Esophagus (tissue), 2 donors: ENCODE measurements around the gene CDYL. TPM values are rescaled to one million over a fixed set of nuclear protein-coding genes. Genes with fewer than 3 reads are reported as not detected.

Source experiments
- H3K27ac ChIP-seq, 2 donors: one replicate each; pipeline ENCODE4 v1.5.1; 2013; ENCODE audit warnings: low read depth in 2 of 2, mild to moderate bottlenecking in 2 of 2, inconsistent platforms in 1 of 2, low read length in 1 of 2, moderate library complexity in 1 of 2
- H3K27me3 ChIP-seq, 2 donors: one replicate each; pipeline ENCODE4 v1.6.1; 2013; ENCODE audit warnings: low read length in 2 of 2, control low read depth in 1 of 2, mild to moderate bottlenecking in 1 of 2; ENCODE audit not compliant: insufficient read depth in 2 of 2, control insufficient read depth in 1 of 2
- H3K36me3 ChIP-seq, 2 donors: one replicate each; pipeline ENCODE4 v1.6.1; 2013; ENCODE audit warnings: low read length in 1 of 2; ENCODE audit not compliant: control insufficient read depth in 2 of 2, insufficient read depth in 2 of 2
- H3K4me1 ChIP-seq, 2 donors: one replicate each; pipeline ENCODE4 v1.6.1; 2013; ENCODE audit warnings: low read length in 1 of 2; ENCODE audit not compliant: control insufficient read depth in 2 of 2, insufficient read depth in 2 of 2
- H3K4me3 ChIP-seq, 2 donors: one replicate each; pipeline ENCODE4 v1.5.1; 2013; ENCODE audit warnings: low read length in 2 of 2, mild to moderate bottlenecking in 2 of 2, low read depth in 1 of 2, moderate library complexity in 1 of 2
- H3K9me3 ChIP-seq, 2 donors: one replicate each; pipeline ENCODE4 v1.6.1; 2013; ENCODE audit warnings: mild to moderate bottlenecking in 2 of 2, low read depth in 1 of 2, low read length in 1 of 2, moderate library complexity in 1 of 2; ENCODE audit not compliant: control insufficient read depth in 2 of 2, insufficient read depth in 1 of 2
- WGBS, 2 donors: extraction: QIAGEN DNeasy Blood & Tissue Kit; methylation state at CpG; one replicate each; pipeline ENCODE4 v1.1.7; 2013; 5-methylcytosine and 5-hydroxymethylcytosine counted together
- polyA plus RNA-seq, 2 donors: library from polyadenylated mRNA; stranded (reverse); fragments of 200-250 nt; gene quantifications; one replicate each; pipeline ENCODE4 v1.2.3, GENCODE V29; 2013
- donor health status: healthy with polysubstance abuse.
- donor health status: Bipolar disorder and iron deficiency.

The CDYL gene
- polyA plus RNA-seq, 2 donors: 9.0 to 10.5 TPM

DNA sequence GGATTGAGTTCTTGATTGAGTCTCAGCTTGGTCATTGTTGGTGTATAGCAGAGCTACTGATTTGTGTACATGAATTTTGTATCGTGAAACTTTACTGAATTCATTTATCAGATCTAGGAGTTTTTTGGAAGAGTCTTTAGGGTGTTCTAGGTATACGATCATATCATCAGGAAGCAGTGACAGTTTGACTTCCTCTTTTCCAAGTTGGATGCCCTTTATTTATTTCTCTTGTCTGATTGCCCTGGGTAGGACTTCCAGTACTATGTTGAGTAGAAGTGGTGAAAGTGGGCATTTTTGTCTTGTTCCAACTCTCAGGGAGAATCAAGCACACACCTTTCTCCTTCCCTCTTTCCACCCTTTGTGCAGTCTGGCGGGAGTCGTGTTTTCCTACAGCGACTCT lies 201.3 kb downstream of the CDYL start:
- Histone ChIP-seq H3K4me1 (no peaks in the 10 kb centered on the region), H3K4me3 (no peak overlapping the region)
- WGBS, 2 donors: 69 to 77% methylated on average over 5 of the region's 5 CpGs

GRCh38 chr6:4979426-4979825 lies 203.2 kb downstream of the CDYL start:
- Histone ChIP-seq H3K9me3 (peaks cover 0 to 4% of the 10 kb centered on the region in 2 donors), H3K27ac (no peak overlapping the region), H3K27me3 (no peaks in the 10 kb centered on the region), H3K36me3 (no peaks in the 10 kb centered on the region), H3K4me3 (no peak overlapping the region), H3K4me1 (no peaks in the 10 kb centered on the region)
- WGBS, 2 donors: 66 to 82% methylated on average over 3 of the region's 3 CpGs

More for the DNA sequence above, 201.3 kb downstream of the CDYL start:
- Histone ChIP-seq H3K27ac (no peak overlapping the region), H3K9me3 (peaks cover 0 to 4% of the 10 kb centered on the region in 2 donors), H3K27me3 (no peaks in the 10 kb centered on the region), H3K36me3 (no peaks in the 10 kb centered on the region)

DNA sequence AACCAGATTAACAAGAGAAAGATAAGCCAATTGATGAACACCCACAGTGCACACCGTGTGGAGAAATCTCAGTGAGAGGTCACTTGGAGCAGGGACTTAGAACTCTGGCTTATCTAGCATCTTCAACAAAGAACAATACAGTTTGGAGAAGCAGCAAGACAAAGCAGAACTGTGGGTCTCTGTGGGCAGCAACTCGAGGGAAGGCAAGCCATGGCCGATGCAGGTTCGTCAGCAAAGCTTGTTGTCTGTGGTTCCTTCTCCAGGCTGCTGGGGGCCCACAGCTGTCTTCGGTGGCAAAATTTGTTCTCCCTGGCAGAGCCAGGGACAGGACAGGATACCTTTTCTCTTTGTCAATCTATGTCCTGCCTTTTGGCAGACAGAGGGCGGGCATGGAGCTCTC lies 205.6 kb downstream of the CDYL start:
- H3K4me1 ChIP-seq: peaks cover 0 to 6% of the 10 kb centered on the region in 2 donors
- WGBS, 2 donors: 59 to 63% methylated on average over 6 of the region's 6 CpGs

DNA sequence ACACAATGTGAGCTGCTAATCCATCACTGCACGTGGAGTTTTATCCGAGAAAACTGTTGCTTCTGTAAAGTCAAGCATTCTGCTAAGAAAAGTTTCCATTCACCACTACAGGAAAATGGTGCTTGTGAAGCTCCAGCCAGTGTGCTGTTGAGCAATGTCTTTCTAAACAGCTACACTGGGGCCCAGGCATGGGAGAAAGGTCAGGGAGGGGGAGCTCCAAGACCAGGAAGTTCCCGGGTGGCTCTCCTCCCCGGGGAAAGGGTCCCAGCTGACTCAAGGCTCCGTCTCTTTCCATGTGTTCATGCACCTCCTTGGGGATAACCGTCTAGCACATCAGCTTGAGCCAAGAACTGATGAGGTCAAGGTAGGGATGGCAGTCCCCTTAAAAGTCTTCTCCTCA lies 207.1 kb downstream of the CDYL start:
- Histone ChIP-seq H3K4me3 (no peak overlapping the region), H3K27me3 (no peaks in the 10 kb centered on the region), H3K27ac (no peak overlapping the region), H3K9me3 (peaks cover 0 to 7% of the 10 kb centered on the region in 2 donors), H3K36me3 (no peaks in the 10 kb centered on the region), H3K4me1 (peaks cover 2 to 6% of the 10 kb centered on the region in 2 donors)
- 76 to 81% methylated on average over 6 of the region's 6 CpGs for WGBS, 2 donors

More for the DNA sequence above, 205.6 kb downstream of the CDYL start:
- Histone ChIP-seq H3K27me3 (no peaks in the 10 kb centered on the region), H3K36me3 (no peaks in the 10 kb centered on the region), H3K27ac (no peak overlapping the region), H3K4me3 (no peak overlapping the region), H3K9me3 (peaks cover 0 to 4% of the 10 kb centered on the region in 2 donors)

DNA sequence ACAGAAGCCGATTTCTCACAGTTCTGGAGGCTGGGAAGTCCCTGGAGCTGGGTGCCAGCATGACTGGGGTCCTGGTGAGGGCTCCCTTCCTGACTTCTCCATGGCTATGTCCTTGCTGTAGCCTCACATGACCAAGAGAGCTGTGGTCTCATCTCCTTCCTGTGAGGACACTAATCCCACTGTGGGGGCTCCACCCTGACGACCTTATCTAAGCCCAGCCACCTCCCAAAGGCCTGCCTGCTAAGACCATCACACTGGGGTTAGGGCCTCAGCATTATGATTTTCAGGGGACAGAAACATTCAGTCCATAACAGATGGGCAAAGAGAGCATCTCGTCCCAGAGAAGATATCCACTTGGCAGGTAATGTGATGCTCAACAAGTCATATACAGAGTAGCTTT lies 210.8 kb downstream of the CDYL start:
- peaks cover 2 to 6% of the 10 kb centered on the region in 2 donors for H3K4me1 ChIP-seq
- 81 to 86% methylated on average over 3 of the region's 3 CpGs for WGBS, 2 donors
- H3K27ac ChIP-seq: no peak overlapping the region
- H3K27me3 ChIP-seq: no peaks in the 10 kb centered on the region
- H3K36me3 ChIP-seq: no peaks in the 10 kb centered on the region
- H3K9me3 ChIP-seq: peaks cover 0 to 2% of the 10 kb centered on the region in 2 donors
- H3K4me3 ChIP-seq: no peak overlapping the region

- no peak overlapping the region for H3K27ac ChIP-seq
- peaks cover 2 to 6% of the 10 kb centered on the region in 2 donors for H3K4me1 ChIP-seq
- no peak overlapping the region for H3K4me3 ChIP-seq
- H3K27me3 ChIP-seq: no peaks in the 10 kb centered on the region
- peaks cover 0 to 2% of the 10 kb centered on the region in 2 donors for H3K9me3 ChIP-seq
- H3K36me3 ChIP-seq: no peaks in the 10 kb centered on the region
- WGBS, 2 donors: 70 to 81% methylated on average over 4 of the region's 4 CpGs
Measured at GRCh38 chr6:4987432-4987831, 211.2 kb downstream of the CDYL start.

DNA sequence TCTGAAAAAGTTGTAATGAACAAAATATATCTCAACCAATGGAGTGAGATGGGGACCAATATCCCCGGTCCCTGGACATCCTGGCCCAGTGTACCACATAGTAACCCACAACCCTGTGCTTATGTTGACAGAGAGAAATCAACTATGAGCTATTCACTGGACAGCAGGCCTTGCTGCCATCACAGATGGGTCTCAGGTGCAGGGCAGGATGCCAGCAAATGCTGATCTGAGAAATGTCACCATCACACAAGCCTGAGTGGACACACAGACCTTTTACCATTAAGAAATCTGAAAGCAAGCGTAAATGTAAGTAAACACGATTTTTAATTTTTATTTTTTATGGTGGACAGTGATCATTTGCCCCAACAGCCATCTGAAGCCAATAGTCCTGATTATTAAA lies 218.5 kb downstream of the CDYL start:
- no peaks in the 10 kb centered on the region for H3K9me3 ChIP-seq
- no peaks in the 10 kb centered on the region for H3K4me1 ChIP-seq
- H3K27me3 ChIP-seq: no peaks in the 10 kb centered on the region
- no peak overlapping the region for H3K27ac ChIP-seq
- H3K36me3 ChIP-seq: peaks cover 3 to 11% of the 10 kb centered on the region in 2 donors
- 93 to 94% methylated on average over 3 of the region's 3 CpGs for WGBS, 2 donors
- H3K4me3 ChIP-seq: no peak overlapping the region

- no peaks in the 10 kb centered on the region for H3K4me1 ChIP-seq
- peaks cover 3 to 17% of the 10 kb centered on the region in 2 donors for H3K36me3 ChIP-seq
- H3K27me3 ChIP-seq: no peaks in the 10 kb centered on the region
- H3K27ac ChIP-seq: no peak overlapping the region
- WGBS, 2 donors: 77 to 85% methylated on average over 6 of the region's 6 CpGs
- no peaks in the 10 kb centered on the region for H3K9me3 ChIP-seq
- H3K4me3 ChIP-seq: no peak overlapping the region
Measured at GRCh38 chr6:4997862-4998261, 221.7 kb downstream of the CDYL start.

- Histone ChIP-seq H3K27ac (no peak overlapping the region), H3K9me3 (no peaks in the 10 kb centered on the region), H3K36me3 (peaks cover 2 to 17% of the 10 kb centered on the region in 2 donors), H3K4me1 (peaks cover 0 to 3% of the 10 kb centered on the region in 2 donors), H3K27me3 (no peaks in the 10 kb centered on the region), H3K4me3 (no peak overlapping the region)
- WGBS, 2 donors: 46 to 71% methylated on average over 2 of the region's 2 CpGs
Measured at GRCh38 chr6:4999586-4999985, 223.4 kb downstream of the CDYL start.

GRCh38 chr6:5003604-5004372 lies 227.6 kb downstream of the CDYL start, which contains the start of gene RPP40:
RPP40 (minus strand) TSS chr6:5004037; CDS start chr6:5004002, 35 bp downstream.
- WGBS, 2 donors: 0 to 1% methylated on average over 55 to 64 of the region's 64 CpGs
- H3K27ac ChIP-seq: peak within 1 kb of the TSS; percentile 85 to 88

More at GRCh38 chr6:5003604-5004372, 227.6 kb downstream of the CDYL start, which contains the start of gene RPP40:
- H3K4me3 ChIP-seq: peak within 1 kb of the TSS; percentile 67 to 75
- H3K36me3 ChIP-seq: peaks cover 0 to 6% of the 10 kb centered on the region in 2 donors
- peaks cover 0 to 3% of the 10 kb centered on the region in 2 donors for H3K4me1 ChIP-seq
- no peaks in the 10 kb centered on the region for H3K27me3 ChIP-seq
- no peaks in the 10 kb centered on the region for H3K9me3 ChIP-seq
